Body of pancreas (tissue), 4 donors: ENCODE data around the gene GPR179. TPM values are rescaled to one million over a fixed set of nuclear protein-coding genes. Genes with fewer than 3 reads are reported as not detected.

Experiments used
- ATAC-seq: fragments of 150-250 bp; one replicate; pipeline ENCODE4 v1.9.1; 2016
- DNase-seq, 4 donors: peaks; one replicate each; pipeline ENCODE4 v3.0.0-alpha.2; 2019
- H3K27ac ChIP-seq, 4 donors: fragments of 200-600 bp; sonication (generic); 1 replicate in 3 of 4; 2 replicates in 1 of 4; pipeline versions ENCODE4 v1.5.1 to v1.6.1; 2016 to 2019; ENCODE audit warnings: mild to moderate bottlenecking in 1 of 4, mixed read lengths in 1 of 4, moderate library complexity in 1 of 4
- H3K27me3 ChIP-seq, 2 donors: fragments of 200-600 bp; sonication (generic); one replicate each; pipeline ENCODE4 v1.6.0; 2016; ENCODE audit warnings: mild to moderate bottlenecking in 1 of 2
- H3K36me3 ChIP-seq, 2 donors: fragments of 200-600 bp; sonication (generic); replicated peaks in 1 of 2; 2 replicates each; pipeline ENCODE4 v1.5.1; 2016; ENCODE audit warnings: low read depth in 2 of 2; ENCODE audit not compliant: insufficient read depth in 1 of 2
- H3K4me1 ChIP-seq: fragments of 200-600 bp; sonication (generic); one replicate; pipeline ENCODE4 v1.6.0; 2016
- H3K4me3 ChIP-seq, 2 donors: fragments of 200-600 bp; sonication (generic); 1 replicate in 1 of 2; 2 replicates in 1 of 2; pipeline ENCODE4 v1.5.1; 2016 to 2019
- H3K9me3 ChIP-seq, 3 donors: fragments of 200-600 bp; sonication (generic); 1 replicate in 2 of 3; 2 replicates in 1 of 3; pipeline ENCODE4 v1.5.1; 2016
- POLR2A ChIP-seq, 3 donors: fragments of 450-650 bp; IDR thresholded peaks; one replicate each; pipeline ENCODE4 v1.6.1; 2016; ENCODE audit warnings: antibody characterized with exemption in 3 of 3, mild to moderate bottlenecking in 2 of 3
- WGBS, 2 donors: methylation state at CpG; one replicate each; pipeline ENCODE4 v1.1.5; 2017; 5-methylcytosine and 5-hydroxymethylcytosine counted together
- intact Hi-C: fragments of 100-400 bp; cut with DNase I; formaldehyde crosslinking; loops from one replicate; pipeline ENCODE4 v1.15.1; 2023
- total RNA-seq, 2 donors: library from RNA; depleted of rRNA; stranded (reverse); fragments of >200 nt; gene quantifications; one replicate each; pipeline ENCODE4 v1.1.0, GENCODE V29; 2016
- TF ChIP-seq, protein P1 (sequence below), 7 experiments: fragments of 450-650 bp in 4 of 7; fragments of 200-600 bp in 3 of 7; sonication (generic) in 3 of 7; IDR thresholded peaks; one replicate each; pipeline ENCODE4 v1.5.1; 2016 to 2019; ENCODE audit warnings: antibody characterized with exemption in 7 of 7

The GPR179 gene
- total RNA-seq, 2 donors from 2014 or later, result under 0.01 TPM; not detected in 1

DNA sequence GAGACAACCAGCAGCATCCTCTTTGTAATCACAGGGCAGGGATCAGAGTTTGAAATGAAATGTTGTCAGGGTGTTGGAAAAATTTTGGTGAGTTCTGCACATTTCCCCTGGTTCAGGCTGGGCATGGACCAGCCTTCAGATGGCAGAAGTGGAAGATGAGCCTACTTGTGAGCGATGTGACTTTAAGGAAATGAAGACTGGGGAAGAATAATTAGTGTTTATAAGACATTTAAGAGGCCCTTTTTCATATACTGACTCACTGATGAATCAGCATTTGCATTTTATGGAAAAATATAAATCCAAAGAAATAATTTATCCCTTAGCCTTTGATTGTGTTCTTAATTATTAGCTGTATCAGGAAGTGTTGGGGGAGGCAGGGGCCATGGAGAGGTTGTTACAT, 20.9 kb downstream of the GPR179 start:
- no peak for DNase-seq
- Histone ChIP-seq H3K9me3 (no peaks in the 10 kb centered on the region), H3K36me3 (peaks cover 0 to 2% of the 10 kb centered on the region in 2 donors), H3K27ac (no peak overlapping the region), H3K4me1 (no peaks in the 10 kb centered on the region), H3K4me3 (no peak overlapping the region), H3K27me3 (no peaks in the 10 kb centered on the region)
- WGBS, 2 donors, result 100% methylated on average over 1 of the region's 1 CpG
- intact Hi-C loops, result no loop called here
- no peak for ATAC-seq
- TF ChIP-seq POLR2A (IDR thresholded peaks at IDR 0.05), result no peak
- TF ChIP-seq, protein P1, sequence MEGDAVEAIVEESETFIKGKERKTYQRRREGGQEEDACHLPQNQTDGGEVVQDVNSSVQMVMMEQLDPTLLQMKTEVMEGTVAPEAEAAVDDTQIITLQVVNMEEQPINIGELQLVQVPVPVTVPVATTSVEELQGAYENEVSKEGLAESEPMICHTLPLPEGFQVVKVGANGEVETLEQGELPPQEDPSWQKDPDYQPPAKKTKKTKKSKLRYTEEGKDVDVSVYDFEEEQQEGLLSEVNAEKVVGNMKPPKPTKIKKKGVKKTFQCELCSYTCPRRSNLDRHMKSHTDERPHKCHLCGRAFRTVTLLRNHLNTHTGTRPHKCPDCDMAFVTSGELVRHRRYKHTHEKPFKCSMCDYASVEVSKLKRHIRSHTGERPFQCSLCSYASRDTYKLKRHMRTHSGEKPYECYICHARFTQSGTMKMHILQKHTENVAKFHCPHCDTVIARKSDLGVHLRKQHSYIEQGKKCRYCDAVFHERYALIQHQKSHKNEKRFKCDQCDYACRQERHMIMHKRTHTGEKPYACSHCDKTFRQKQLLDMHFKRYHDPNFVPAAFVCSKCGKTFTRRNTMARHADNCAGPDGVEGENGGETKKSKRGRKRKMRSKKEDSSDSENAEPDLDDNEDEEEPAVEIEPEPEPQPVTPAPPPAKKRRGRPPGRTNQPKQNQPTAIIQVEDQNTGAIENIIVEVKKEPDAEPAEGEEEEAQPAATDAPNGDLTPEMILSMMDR (IDR thresholded peaks at IDR 0.05), result no peak

DNA sequence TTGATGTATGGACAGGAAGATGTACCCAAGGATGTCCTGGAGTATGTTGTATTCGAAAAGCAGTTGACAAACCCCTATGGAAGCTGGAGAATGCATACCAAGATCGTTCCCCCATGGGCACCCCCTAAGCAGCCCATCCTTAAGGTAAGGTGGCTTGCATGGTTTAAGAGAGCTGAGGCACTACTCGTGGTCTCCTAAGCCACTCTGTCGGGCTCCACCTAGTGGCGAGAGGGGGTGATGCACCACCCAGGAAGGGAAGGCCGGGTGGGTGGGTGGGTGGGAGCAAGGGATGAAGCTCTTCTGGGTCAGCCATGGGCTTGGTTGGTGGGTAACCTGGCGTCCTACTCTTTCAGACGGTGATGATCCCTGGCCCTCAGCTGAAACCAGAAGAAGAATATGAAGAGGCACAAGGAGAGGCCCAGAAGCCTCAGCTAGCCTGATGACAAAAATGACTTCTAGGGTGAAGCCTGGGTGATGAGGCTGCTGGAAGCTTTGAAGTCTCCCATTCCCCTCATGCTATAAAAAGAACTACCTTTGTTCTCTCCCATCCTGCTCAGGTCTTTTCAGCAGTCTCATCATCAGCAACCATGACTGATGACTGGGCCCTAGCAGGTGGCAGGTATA, 21.5 kb downstream of the GPR179 start:
- Histone ChIP-seq H3K36me3 (peaks cover 0 to 2% of the 10 kb centered on the region in 2 donors), H3K4me3 (no peak overlapping the region), H3K27ac (no peak overlapping the region), H3K27me3 (no peaks in the 10 kb centered on the region), H3K4me1 (no peaks in the 10 kb centered on the region), H3K9me3 (no peaks in the 10 kb centered on the region)
- intact Hi-C loops, result no loop called here
- TF ChIP-seq POLR2A (IDR thresholded peaks at IDR 0.05), result no peak
- TF ChIP-seq, protein P1 (IDR thresholded peaks at IDR 0.05), result peak; percentile 29 to 85 (median 46)
- 17 to 28% methylated on average over 7 to 8 of the region's 8 CpGs for WGBS, 2 donors
- DNase-seq (peak; percentile 58 to 72 (median 63)), ATAC-seq (peak; percentile 58)

DNA sequence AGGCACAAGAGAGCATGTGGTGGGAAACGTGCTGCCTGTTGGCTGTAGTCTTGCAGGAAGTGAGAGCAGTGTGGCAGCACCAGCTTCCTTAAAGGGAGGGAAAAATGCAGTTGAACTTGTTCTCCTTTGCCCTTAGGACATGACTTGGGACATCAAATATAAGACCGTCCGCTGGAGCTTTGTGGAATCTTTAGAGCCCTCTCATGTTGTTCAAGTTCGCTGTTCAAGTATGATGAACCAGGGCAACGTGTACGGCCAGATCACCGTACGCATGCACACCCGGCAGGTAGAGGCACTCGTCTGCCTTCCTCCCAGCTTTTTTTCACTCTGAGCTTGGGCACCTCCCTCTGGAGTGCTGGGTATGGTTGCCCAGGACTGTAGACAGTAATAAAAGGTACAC, 23.3 kb downstream of the GPR179 start:
- H3K27ac ChIP-seq, result no peak overlapping the region
- H3K9me3 ChIP-seq, result no peaks in the 10 kb centered on the region
- H3K4me1 ChIP-seq, result no peaks in the 10 kb centered on the region
- intact Hi-C loops, result no loop called here
- ATAC-seq, result no peak
- no peaks in the 10 kb centered on the region for H3K27me3 ChIP-seq
- TF ChIP-seq, protein P1 (IDR thresholded peaks at IDR 0.05), result no peak
- no peak for TF ChIP-seq POLR2A (IDR thresholded peaks at IDR 0.05)
- WGBS, 2 donors, result 84 to 86% methylated on average over 10 of the region's 10 CpGs
- peaks cover 0 to 2% of the 10 kb centered on the region in 2 donors for H3K36me3 ChIP-seq
- no peak for DNase-seq
- H3K4me3 ChIP-seq, result no peak overlapping the region

DNA sequence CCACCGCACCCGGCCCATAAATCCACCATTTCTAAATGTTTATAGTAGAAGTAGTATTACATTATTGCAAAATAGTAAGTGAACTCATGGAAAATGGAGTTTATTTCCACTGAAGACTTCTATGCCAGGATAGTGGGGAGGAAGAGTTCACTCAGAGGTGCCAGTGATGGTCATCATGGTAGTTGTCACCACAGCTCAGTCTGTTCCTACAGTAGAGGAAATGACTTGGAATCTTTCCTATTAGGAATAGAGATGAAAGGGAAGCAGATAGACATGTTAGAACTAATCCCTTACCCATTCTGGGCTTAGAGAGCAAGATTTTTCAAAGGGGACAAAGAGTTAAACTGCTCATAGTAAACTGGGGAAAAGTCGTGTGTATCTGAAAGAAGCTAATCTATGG, 26.7 kb downstream of the GPR179 start:
- intact Hi-C loops, result no loop called here
- H3K4me1 ChIP-seq, result no peaks in the 10 kb centered on the region
- ATAC-seq (no peak), DNase-seq (no peak)
- no peak overlapping the region for H3K27ac ChIP-seq
- no peaks in the 10 kb centered on the region for H3K9me3 ChIP-seq
- peaks cover 0 to 3% of the 10 kb centered on the region in 2 donors for H3K36me3 ChIP-seq
- H3K27me3 ChIP-seq, result no peaks in the 10 kb centered on the region
- H3K4me3 ChIP-seq, result no peak overlapping the region
- WGBS, 2 donors, result 76 to 77% methylated on average over 3 of the region's 3 CpGs
- no peak for TF ChIP-seq POLR2A (IDR thresholded peaks at IDR 0.05)
- TF ChIP-seq, protein P1 (IDR thresholded peaks at IDR 0.05), result no peak

DNA sequence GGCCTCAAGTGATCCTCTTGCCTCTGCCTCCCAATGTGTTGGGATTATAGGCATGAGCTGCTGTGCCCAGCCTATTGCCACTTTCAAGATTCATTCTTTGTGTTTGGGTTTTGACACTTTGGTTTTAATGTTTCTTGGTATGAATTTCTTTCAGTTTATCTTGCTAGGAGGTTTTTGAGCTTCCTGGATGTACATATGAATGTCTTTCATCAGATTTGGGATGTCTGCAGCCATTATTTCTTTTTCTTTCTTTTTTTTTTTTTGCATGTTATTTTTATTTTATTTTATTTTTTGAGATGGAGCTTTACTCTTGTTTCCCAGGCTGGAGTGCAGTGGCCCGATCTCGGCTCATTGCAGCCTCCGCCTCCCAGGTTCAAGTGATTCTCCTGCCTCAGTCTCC, 28.3 kb downstream of the GPR179 start:
- WGBS, 2 donors, result 64 to 67% methylated on average over 3 of the region's 3 CpGs
- Histone ChIP-seq H3K36me3 (peaks cover 0 to 2% of the 10 kb centered on the region in 2 donors), H3K9me3 (no peaks in the 10 kb centered on the region)

More for the DNA sequence above, 28.3 kb downstream of the GPR179 start:
- TF ChIP-seq, protein P1 (IDR thresholded peaks at IDR 0.05), result no peak
- TF ChIP-seq POLR2A (IDR thresholded peaks at IDR 0.05), result no peak
- no peak for ATAC-seq
- DNase-seq, result no peak
- Histone ChIP-seq H3K4me1 (no peaks in the 10 kb centered on the region), H3K27ac (no peak overlapping the region), H3K27me3 (no peaks in the 10 kb centered on the region), H3K4me3 (no peak overlapping the region)
- intact Hi-C loops, result no loop called here
